K562 (cell line): ENCODE results near the gene KCNJ4. TPM values are rescaled to one million over a fixed set of nuclear protein-coding genes. Genes with fewer than 3 reads are reported as not detected.
A peak's percentile ranks its signal among the peaks of the same experiment; 100 is the strongest.

Source experiments
- AFF4 ChIP-seq: sonication (generic); formaldehyde crosslinking; IDR thresholded peaks from 2 replicates; pipeline ENCODE4 v1.8.0; 2023; ENCODE audit warnings: mild to moderate bottlenecking, missing genetic modification reagents
- CCNT2 ChIP-seq: IDR thresholded peaks from 2 replicates; pipeline ENCODE4 v1.6.1; 2011; ENCODE audit warnings: borderline replicate concordance, low read depth, mild to moderate bottlenecking, moderate library complexity, mixed read lengths, low read length; ENCODE audit not compliant: insufficient read length; ENCODE audit errors: extremely low read depth
- E2F3 ChIP-seq: fragments of 250-450 bp; sonication (Bioruptor Pico); IDR thresholded peaks from 2 replicates; pipeline ENCODE4 v1.4.0; 2020; ENCODE audit warnings: mild to moderate bottlenecking
- MXD1 ChIP-seq: fragments of 250-450 bp; sonication (Bioruptor Pico); IDR thresholded peaks from 2 replicates; pipeline ENCODE4 v1.8.0; 2021; ENCODE audit warnings: borderline replicate concordance, mild to moderate bottlenecking, moderate library complexity; ENCODE audit not compliant: poor library complexity, severe bottlenecking
- SMAD3 ChIP-seq: fragments of 450-650 bp; formaldehyde crosslinking; conservative IDR thresholded peaks from 2 replicates; pipeline ENCODE4 v1.4.0; 2020; ENCODE audit warnings: mild to moderate bottlenecking
- ZBTB40 ChIP-seq, 2 experiments: fragments of 450-650 bp in 1 of 2; sonication (generic) in 1 of 2; formaldehyde crosslinking in 1 of 2; IDR thresholded peaks; 2 replicates each; pipeline versions ENCODE4 v1.7.1 to v1.9.0; 2016 to 2022; ENCODE audit warnings: inconsistent platforms in 1 of 2, mild to moderate bottlenecking in 1 of 2, missing genetic modification reagents in 1 of 2
- ZMIZ1 ChIP-seq, 2 experiments: fragments of 150-350 bp in 1 of 2; IDR thresholded peaks; 2 replicates each; pipeline ENCODE4 v1.6.1; 2012 to 2016; ENCODE audit warnings: low read depth in 2 of 2, low read length in 2 of 2, mild to moderate bottlenecking in 1 of 2, moderate library complexity in 1 of 2
- ZNF253 ChIP-seq: fragments of 250-450 bp; sonication (Bioruptor Pico); conservative IDR thresholded peaks from 2 replicates; pipeline ENCODE4 v1.6.1; 2021; ENCODE audit warnings: mild to moderate bottlenecking
- ZNF717 ChIP-seq: fragments of 250-450 bp; sonication (Bioruptor Pico); IDR thresholded peaks from 2 replicates; pipeline ENCODE4 v1.5.0; 2021
- polyA plus RNA-seq, 8 experiments: library from polyadenylated mRNA; depleted of rRNA in 4 of 8; stranded (reverse) in 5 of 8; unstranded in 3 of 8; fragments of >200 nt; fragmentation: Nextera tagmentation in 2 of 8; fragmentation: Illumina TruSeq in 1 of 8; extraction: Ambion mirVana in 2 of 8; extraction: Trizol in 1 of 8; gene quantifications; 2 replicates each; pipeline versions ENCODE4 v1.2.1 to v1.2.3, GENCODE V29; 2011 to 2014; ENCODE audit warnings: inconsistent platforms in 1 of 8, missing spikeins in 1 of 8
- total RNA-seq, 7 experiments: library from RNA; depleted of rRNA in 6 of 7; stranded (reverse); fragments of >200 nt in 6 of 7; fragmentation: Illumina TruSeq in 2 of 7; extraction: Trizol in 2 of 7; gene quantifications; 2 replicates each; pipeline versions ENCODE4 v1.2.1 to v1.2.3, GENCODE V29; 2011 to 2021; ENCODE audit warnings: low replicate concordance in 1 of 7

Gene KCNJ4
- total and polyA plus RNA-seq, 9 of the 15 experiments (the other 6 are each of a cell fraction or from before 2014, with no cell fraction given): 0.07 to 0.55 (median 0.09) TPM; not detected in 4

- TF ChIP-seq ZBTB40 (IDR thresholded peaks at IDR 0.05) (peak; percentile 53), ZBTB40 (CRISPR knock-in tag; IDR thresholded peaks at IDR 0.05) (no peak), ZNF717 (no peak), MXD1 (CRISPR knock-in tag) (no peak), SMAD3 (CRISPR knock-in tag) (no peak), ZMIZ1 (IDR thresholded peaks at IDR 0.05; ENCODE audit: low read depth in 2 of 2, low read length in 2 of 2) (no peak), ZNF253 (no peak), AFF4 (no peak), CCNT2 (peak; percentile 28), E2F3 (CRISPR knock-in tag) (no peak)
Observed at GRCh38 chr22:38467904-38468442, 13.0 kb upstream of the KCNJ4 start, which contains the start of gene KDELR3 (continued).
